T-helper 17 cell (primary cell): ENCODE results near the gene CST8. TPM values are rescaled to one million over a fixed set of nuclear protein-coding genes. Genes with fewer than 3 reads are reported as not detected.
"Not testable (repeated sequence)": the region's sequence is repeated elsewhere in the genome, so short reads cannot be mapped to it uniquely, and the experiment has no call there.

Experiments used
- ATAC-seq: fragments of 150-1000 bp; cut with Tn5 transposase; 2 replicates; pipeline ENCODE4 v1.10.0; 2021; ENCODE audit warnings: mild to moderate bottlenecking, moderate library complexity
- DNase-seq, 3 donors: peaks; one replicate each; pipeline versions ENCODE4 v3.0.0 to v3.0.0-alpha.2; 2020 to 2021
- H3K9me3 ChIP-seq: one replicate; pipeline ENCODE4 v1.7.0; 2013; ENCODE audit warnings: low read length, mild to moderate bottlenecking; ENCODE audit not compliant: control insufficient read depth, poor library complexity, severe bottlenecking
- H3K27ac Mint-ChIP-seq: one replicate; pipeline ENCODE4 v1.8.0; 2022; ENCODE audit warnings: mild to moderate bottlenecking, moderate library complexity, mixed read lengths
- H3K27me3 Mint-ChIP-seq: one replicate; pipeline ENCODE4 v1.8.0; 2022; ENCODE audit warnings: mixed read lengths
- H3K36me3 Mint-ChIP-seq: one replicate; pipeline ENCODE4 v1.8.0; 2022; ENCODE audit warnings: low read depth, mixed read lengths
- H3K4me1 Mint-ChIP-seq: one replicate; pipeline ENCODE4 v1.8.0; 2022; ENCODE audit warnings: mild to moderate bottlenecking, mixed read lengths
- H3K4me3 Mint-ChIP-seq: one replicate; pipeline ENCODE4 v1.8.0; 2022; ENCODE audit warnings: mild to moderate bottlenecking, moderate library complexity, mixed read lengths
- total RNA-seq, 4 donors: library from RNA in 2 of 4; stranded (reverse) in 2 of 4; gene quantifications; one replicate each; pipeline ENCODE4 v1.2.3 and lab custom pipeline; 2022 to 2026

CST8 gene
- total RNA-seq, 2 donors from 2014 or later: not detected

GRCh38 chr20:23455639-23456038 lies 35.3 kb upstream of the CST8 start:
- DNase-seq: no peak
- no peak for ATAC-seq
- no peaks in the 10 kb centered on the region for H3K9me3 ChIP-seq
- peaks cover 53% of the 10 kb centered on the region for H3K27me3 Mint-ChIP-seq
- peaks cover 5% of the 10 kb centered on the region for H3K4me1 Mint-ChIP-seq
- H3K4me3 Mint-ChIP-seq: no peak overlapping the region
- no peak overlapping the region for H3K27ac Mint-ChIP-seq
- H3K36me3 Mint-ChIP-seq: peaks cover 4% of the 10 kb centered on the region

GRCh38 chr20:23456409-23456808 lies 34.5 kb upstream of the CST8 start:
- no peaks in the 10 kb centered on the region for H3K36me3 Mint-ChIP-seq
- no peak overlapping the region for H3K27ac Mint-ChIP-seq
- H3K27me3 Mint-ChIP-seq: peaks cover 51% of the 10 kb centered on the region
- H3K4me1 Mint-ChIP-seq: peaks cover 5% of the 10 kb centered on the region
- DNase-seq (no peak), ATAC-seq (no peak)
- no peaks in the 10 kb centered on the region for H3K9me3 ChIP-seq
- H3K4me3 Mint-ChIP-seq: peak overlapping the region; percentile 43

GRCh38 chr20:23456873-23457272 lies 34.0 kb upstream of the CST8 start:
- peaks cover 46% of the 10 kb centered on the region for H3K27me3 Mint-ChIP-seq
- DNase-seq: no peak
- no peak overlapping the region for H3K4me3 Mint-ChIP-seq
- peak overlapping the region; percentile 56 for H3K27ac Mint-ChIP-seq
- H3K4me1 Mint-ChIP-seq: peaks cover 5% of the 10 kb centered on the region
- no peaks in the 10 kb centered on the region for H3K36me3 Mint-ChIP-seq
- no peaks in the 10 kb centered on the region for H3K9me3 ChIP-seq
- ATAC-seq: no peak

GRCh38 chr20:23459461-23460150 lies 31.3 kb upstream of the CST8 start:
- ATAC-seq (no peak), DNase-seq (no peak)
- H3K36me3 Mint-ChIP-seq: no peaks in the 10 kb centered on the region
- no peak overlapping the region for H3K4me3 Mint-ChIP-seq
- H3K27ac Mint-ChIP-seq: no peak overlapping the region
- H3K9me3 ChIP-seq: no peaks in the 10 kb centered on the region
- peaks cover 51% of the 10 kb centered on the region for H3K27me3 Mint-ChIP-seq
- H3K4me1 Mint-ChIP-seq: peaks cover 5% of the 10 kb centered on the region

- Mint-ChIP-seq H3K27me3 (peaks cover 46% of the 10 kb centered on the region), H3K4me1 (peaks cover 5% of the 10 kb centered on the region), H3K36me3 (no peaks in the 10 kb centered on the region), H3K4me3 (no peak overlapping the region), H3K27ac (no peak overlapping the region)
- no peaks in the 10 kb centered on the region for H3K9me3 ChIP-seq
- DNase-seq (no peak), ATAC-seq (no peak)
Measured at GRCh38 chr20:23461180-23461579, 29.7 kb upstream of the CST8 start.

GRCh38 chr20:23466961-23467360 lies 24.0 kb upstream of the CST8 start:
- not testable (repeated sequence) for H3K27ac Mint-ChIP-seq, H3K4me1 Mint-ChIP-seq, ATAC-seq, H3K9me3 ChIP-seq, DNase-seq, H3K36me3 Mint-ChIP-seq, H3K4me3 Mint-ChIP-seq
- H3K27me3 Mint-ChIP-seq: peaks cover 24% of the 10 kb centered on the region

- H3K27ac Mint-ChIP-seq, H3K4me1 Mint-ChIP-seq, H3K4me3 Mint-ChIP-seq, H3K36me3 Mint-ChIP-seq, DNase-seq, ATAC-seq, H3K9me3 ChIP-seq: not testable (repeated sequence)
- peaks cover 21% of the 10 kb centered on the region for H3K27me3 Mint-ChIP-seq
Measured at GRCh38 chr20:23472306-23472705, 18.6 kb upstream of the CST8 start.

GRCh38 chr20:23473293-23473692 lies 17.6 kb upstream of the CST8 start:
- DNase-seq, H3K4me1 Mint-ChIP-seq, H3K36me3 Mint-ChIP-seq, H3K27ac Mint-ChIP-seq, H3K4me3 Mint-ChIP-seq, ATAC-seq, H3K9me3 ChIP-seq: not testable (repeated sequence)
- peaks cover 20% of the 10 kb centered on the region for H3K27me3 Mint-ChIP-seq

- H3K4me1 Mint-ChIP-seq: no peaks in the 10 kb centered on the region
- DNase-seq (no peak), ATAC-seq (no peak)
- no peaks in the 10 kb centered on the region for H3K9me3 ChIP-seq
- H3K4me3 Mint-ChIP-seq: no peak overlapping the region
- H3K27ac Mint-ChIP-seq: no peak overlapping the region
- no peaks in the 10 kb centered on the region for H3K36me3 Mint-ChIP-seq
- H3K27me3 Mint-ChIP-seq: peaks cover 8% of the 10 kb centered on the region
Measured at GRCh38 chr20:23475395-23475794, 15.5 kb upstream of the CST8 start.

- no peak overlapping the region for H3K4me3 Mint-ChIP-seq
- no peaks in the 10 kb centered on the region for H3K36me3 Mint-ChIP-seq
- no peaks in the 10 kb centered on the region for H3K4me1 Mint-ChIP-seq
- no peak for DNase-seq
- ATAC-seq: no peak
- no peaks in the 10 kb centered on the region for H3K9me3 ChIP-seq
- H3K27ac Mint-ChIP-seq: no peak overlapping the region
- peaks cover 4% of the 10 kb centered on the region for H3K27me3 Mint-ChIP-seq
Measured at GRCh38 chr20:23476015-23476754, 14.7 kb upstream of the CST8 start.

GRCh38 chr20:23477223-23477622 lies 13.7 kb upstream of the CST8 start:
- ATAC-seq (no peak), DNase-seq (no peak)
- Mint-ChIP-seq H3K27ac (no peak overlapping the region), H3K4me1 (no peaks in the 10 kb centered on the region), H3K36me3 (no peaks in the 10 kb centered on the region), H3K4me3 (no peak overlapping the region), H3K27me3 (peaks cover 6% of the 10 kb centered on the region)
- H3K9me3 ChIP-seq: no peaks in the 10 kb centered on the region

GRCh38 chr20:23479043-23479442 lies 11.9 kb upstream of the CST8 start:
- H3K4me3 Mint-ChIP-seq: no peak overlapping the region
- H3K9me3 ChIP-seq: no peaks in the 10 kb centered on the region
- no peaks in the 10 kb centered on the region for H3K4me1 Mint-ChIP-seq
- DNase-seq (no peak), ATAC-seq (no peak)
- H3K27me3 Mint-ChIP-seq: peaks cover 15% of the 10 kb centered on the region
- no peak overlapping the region for H3K27ac Mint-ChIP-seq
- H3K36me3 Mint-ChIP-seq: no peaks in the 10 kb centered on the region

GRCh38 chr20:23482138-23482537 lies 8.8 kb upstream of the CST8 start:
- no peak for DNase-seq
- no peak overlapping the region for H3K27ac Mint-ChIP-seq
- H3K27me3 Mint-ChIP-seq: peaks cover 18% of the 10 kb centered on the region
- H3K9me3 ChIP-seq: no peaks in the 10 kb centered on the region
- no peaks in the 10 kb centered on the region for H3K36me3 Mint-ChIP-seq
- no peaks in the 10 kb centered on the region for H3K4me1 Mint-ChIP-seq
- ATAC-seq: no peak
- no peak overlapping the region for H3K4me3 Mint-ChIP-seq

- Mint-ChIP-seq H3K36me3 (no peaks in the 10 kb centered on the region), H3K27me3 (peaks cover 18% of the 10 kb centered on the region), H3K4me1 (no peaks in the 10 kb centered on the region), H3K4me3 (no peak overlapping the region), H3K27ac (no peak overlapping the region)
- H3K9me3 ChIP-seq: no peaks in the 10 kb centered on the region
- DNase-seq (no peak), ATAC-seq (no peak)
Measured at GRCh38 chr20:23484081-23484480, 6.8 kb upstream of the CST8 start.
